H1 (cell line): ENCODE measurements around the gene PIANP. TPM values are rescaled to one million over a fixed set of nuclear protein-coding genes. Genes with fewer than 3 reads are reported as not detected.
A peak's percentile ranks its signal among the peaks of the same experiment; 100 is the strongest.

Source experiments
- BRCA1 ChIP-seq: IDR thresholded peaks from 2 replicates; pipeline ENCODE4 v1.6.1; 2012; ENCODE audit warnings: low read depth, low read length, improper control_type of control experiment
- CBX8 ChIP-seq: fragments of 300-800, 300-1000 bp; sonication (generic); IDR thresholded peaks from 2 replicates; pipeline ENCODE4 v1.7.1; 2016; ENCODE audit warnings: low read depth, low read length, borderline replicate concordance
- EGR1 ChIP-seq: IDR thresholded peaks from 2 replicates; pipeline ENCODE4 v1.6.1; 2011; ENCODE audit warnings: low read depth, low read length, borderline replicate concordance
- JUN ChIP-seq: IDR thresholded peaks from 2 replicates; pipeline ENCODE4 v1.6.1; 2011; ENCODE audit warnings: low read depth, mild to moderate bottlenecking, improper control_type of control experiment, low read length
- JUND ChIP-seq: IDR thresholded peaks from 2 replicates; pipeline ENCODE4 v1.6.1; 2011; ENCODE audit warnings: mild to moderate bottlenecking, improper control_type of control experiment, low read length
- KDM4A ChIP-seq: IDR thresholded peaks from one replicate; pipeline ENCODE4 v1.7.1; 2012; ENCODE audit warnings: low read depth, mild to moderate bottlenecking, moderate library complexity, low read length, inconsistent platforms; ENCODE audit not compliant: severe bottlenecking
- KDM5A ChIP-seq: fragments of 200-600 bp; IDR thresholded peaks from 2 replicates; pipeline ENCODE4 v1.7.1; 2012; ENCODE audit warnings: mild to moderate bottlenecking, low read length, inconsistent platforms, mixed read lengths
- PHF8 ChIP-seq: fragments of 200-600 bp; sonication (generic); conservative IDR thresholded peaks from 2 replicates; pipeline ENCODE4 v1.7.1; 2012; ENCODE audit warnings: low read depth, mild to moderate bottlenecking, inconsistent platforms, low read length, moderate library complexity
- RXRA ChIP-seq: IDR thresholded peaks from 2 replicates; pipeline ENCODE4 v1.6.1; 2011; ENCODE audit warnings: low read depth, mild to moderate bottlenecking, low read length, moderate library complexity; ENCODE audit not compliant: insufficient read depth
- SUZ12 ChIP-seq: fragments of 200-600 bp; sonication (generic); IDR thresholded peaks from 2 replicates; pipeline ENCODE4 v1.6.1; 2012; ENCODE audit warnings: mild to moderate bottlenecking, inconsistent platforms, low read length, moderate library complexity, mixed read lengths
- polyA plus RNA-seq, 7 experiments: library from polyadenylated mRNA; depleted of rRNA in 3 of 7; stranded (reverse) in 5 of 7; unstranded in 2 of 7; fragments of >200 nt in 5 of 7; fragments of 200-250 nt in 2 of 7; gene quantifications; 1 replicate in 5 of 7; 2 replicates in 1 of 7; 4 replicates in 1 of 7; pipeline versions ENCODE4 v1.2.1 to v1.2.3, GENCODE V29; 2011 to 2013; ENCODE audit warnings: missing spikeins in 2 of 7, mixed read lengths in 2 of 7
- total RNA-seq: library from RNA; stranded (reverse); fragmentation: NEBNext Ultra II Directional; extraction: Animal tissue kit (Norgen Biotek cat#: 25700); gene quantifications from 2 replicates; pipeline ENCODE4 v1.2.1, GENCODE V29; 2021

Gene PIANP
- total and polyA plus RNA-seq, 2 of the 8 experiments (the other 6 are each of a cell fraction or from before 2014, with no cell fraction given), result 6.3 to 9.8 TPM

- TF ChIP-seq KDM5A (no peak), PHF8 (peak; percentile 43), BRCA1 (no peak), SUZ12 (no peak), CBX8 (no peak), KDM4A (peak; percentile 91), JUN (no peak), RXRA (no peak), JUND (no peak), EGR1 (peak; percentile 91)
Measured at GRCh38 chr12:6647083-6647604, 53.5 kb downstream of the PIANP start, which contains the start of gene ACRBP (continued).
